ENCODE results near the gene RNF151. TPM values are rescaled to one million over a fixed set of nuclear protein-coding genes. Genes with fewer than 3 reads are reported as not detected.
A peak's percentile ranks its signal among the peaks of the same experiment; 100 is the strongest.

RNF151 gene
- total and polyA plus RNA-seq, 2 of the 13 experiments (the other 11 are each of a cell fraction or from before 2014, with no cell fraction given): not detected

DNA sequence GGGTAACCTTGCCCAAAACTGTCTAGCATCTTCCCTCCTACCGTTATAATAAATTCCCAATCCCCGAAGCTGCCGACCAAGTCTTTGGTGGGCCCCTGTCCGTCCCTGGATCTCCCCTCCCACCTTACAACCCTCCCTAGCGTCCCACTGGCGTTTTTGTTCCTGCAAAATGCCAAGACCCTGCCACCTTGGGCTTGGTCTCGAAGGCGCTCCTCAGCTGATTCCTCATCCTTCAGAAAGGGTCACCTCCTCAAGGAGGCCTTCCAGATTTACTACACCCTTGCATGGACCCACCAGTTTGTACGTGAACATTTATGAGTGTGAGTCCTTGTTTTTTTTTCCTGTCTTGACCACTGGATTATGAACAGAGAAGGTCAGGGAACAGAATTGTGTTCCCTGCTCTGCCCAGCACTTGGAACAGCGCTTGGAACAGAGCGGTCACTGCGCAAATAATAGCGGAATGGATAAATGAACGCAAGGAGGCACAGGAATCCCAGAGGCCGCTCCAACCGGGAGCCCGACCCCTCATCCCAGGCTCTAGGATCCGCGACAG, 16.4 kb downstream of the RNF151 start (continued):
- TF ChIP-seq ZNF3 (CRISPR knock-in tag; IDR thresholded peaks at IDR 0.05) (peak; percentile 71), XBP1 (CRISPR knock-in tag; IDR thresholded peaks at IDR 0.05) (no peak), ZNF766 (CRISPR knock-in tag; IDR thresholded peaks at IDR 0.05; ENCODE audit: borderline replicate concordance) (no peak), ZNF33A (CRISPR knock-in tag; IDR thresholded peaks at IDR 0.05; ENCODE audit: borderline replicate concordance) (0 out of 2 replicates have a peak, but pooled peaks have one; percentile 54), SAFB2 (CRISPR knock-in tag; IDR thresholded peaks at IDR 0.05; ENCODE audit: borderline replicate concordance, low read depth) (no peak), ZBTB1 (CRISPR knock-in tag; IDR thresholded peaks at IDR 0.05; ENCODE audit: borderline replicate concordance) (no peak), SIX1 (CRISPR knock-in tag; IDR thresholded peaks at IDR 0.05; ENCODE audit: borderline replicate concordance) (no peak), MYNN (CRISPR knock-in tag; IDR thresholded peaks at IDR 0.05; ENCODE audit: low read depth) (no peak), POLR2A (IDR thresholded peaks at IDR 0.05; ENCODE audit: insufficient read depth in 1 of 2, low read depth in 2 of 2, low read length in 2 of 2) (no peak), RFXAP (CRISPR knock-in tag; IDR thresholded peaks at IDR 0.05; ENCODE audit: borderline replicate concordance) (no peak), MBNL3 (CRISPR knock-in tag; conservative IDR thresholded peaks at IDR 0.05) (no peak), ELF3 (CRISPR knock-in tag; IDR thresholded peaks at IDR 0.05) (no peak), SMC3 (IDR thresholded peaks at IDR 0.05; ENCODE audit: low read length) (0 out of 2 replicates have a peak, but pooled peaks have one; percentile 10), HOXA9 (CRISPR knock-in tag; IDR thresholded peaks at IDR 0.05; ENCODE audit: borderline replicate concordance) (no peak), SRY (CRISPR knock-in tag; IDR thresholded peaks at IDR 0.05) (peak; percentile 29; the same call in 1 of the 2 replicates), ZNF547 (CRISPR knock-in tag; IDR thresholded peaks at IDR 0.05) (no peak), ZNF556 (CRISPR knock-in tag; IDR thresholded peaks at IDR 0.05; ENCODE audit: borderline replicate concordance) (peak; percentile 23; the same call in 1 of the 2 replicates), NFE2L2 (IDR thresholded peaks at IDR 0.05; ENCODE audit: low read length) (no peak), DNMT1 (CRISPR knock-in tag; IDR thresholded peaks at IDR 0.05) (no peak), MEIS2 (CRISPR knock-in tag; IDR thresholded peaks at IDR 0.05) (no peak), HMG20A (CRISPR knock-in tag; IDR thresholded peaks at IDR 0.05; ENCODE audit: borderline replicate concordance) (no peak)
- TF ChIP-seq, protein P1, sequence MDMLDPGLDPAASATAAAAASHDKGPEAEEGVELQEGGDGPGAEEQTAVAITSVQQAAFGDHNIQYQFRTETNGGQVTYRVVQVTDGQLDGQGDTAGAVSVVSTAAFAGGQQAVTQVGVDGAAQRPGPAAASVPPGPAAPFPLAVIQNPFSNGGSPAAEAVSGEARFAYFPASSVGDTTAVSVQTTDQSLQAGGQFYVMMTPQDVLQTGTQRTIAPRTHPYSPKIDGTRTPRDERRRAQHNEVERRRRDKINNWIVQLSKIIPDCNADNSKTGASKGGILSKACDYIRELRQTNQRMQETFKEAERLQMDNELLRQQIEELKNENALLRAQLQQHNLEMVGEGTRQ (IDR thresholded peaks at IDR 0.05; ENCODE audit: low read depth, low read length): no peak
- TF ChIP-seq, protein P1 (CRISPR knock-in tag; IDR thresholded peaks at IDR 0.05; ENCODE audit: borderline replicate concordance): no peak
- TF ChIP-seq, protein P2, sequence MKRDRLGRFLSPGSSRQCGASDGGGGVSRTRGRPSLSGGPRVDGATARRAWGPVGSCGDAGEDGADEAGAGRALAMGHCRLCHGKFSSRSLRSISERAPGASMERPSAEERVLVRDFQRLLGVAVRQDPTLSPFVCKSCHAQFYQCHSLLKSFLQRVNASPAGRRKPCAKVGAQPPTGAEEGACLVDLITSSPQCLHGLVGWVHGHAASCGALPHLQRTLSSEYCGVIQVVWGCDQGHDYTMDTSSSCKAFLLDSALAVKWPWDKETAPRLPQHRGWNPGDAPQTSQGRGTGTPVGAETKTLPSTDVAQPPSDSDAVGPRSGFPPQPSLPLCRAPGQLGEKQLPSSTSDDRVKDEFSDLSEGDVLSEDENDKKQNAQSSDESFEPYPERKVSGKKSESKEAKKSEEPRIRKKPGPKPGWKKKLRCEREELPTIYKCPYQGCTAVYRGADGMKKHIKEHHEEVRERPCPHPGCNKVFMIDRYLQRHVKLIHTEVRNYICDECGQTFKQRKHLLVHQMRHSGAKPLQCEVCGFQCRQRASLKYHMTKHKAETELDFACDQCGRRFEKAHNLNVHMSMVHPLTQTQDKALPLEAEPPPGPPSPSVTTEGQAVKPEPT (CRISPR knock-in tag; IDR thresholded peaks at IDR 0.05; ENCODE audit: low read depth): 0 out of 2 replicates have a peak, but pooled peaks have one; percentile 29
- TF ChIP-seq, protein P3, sequence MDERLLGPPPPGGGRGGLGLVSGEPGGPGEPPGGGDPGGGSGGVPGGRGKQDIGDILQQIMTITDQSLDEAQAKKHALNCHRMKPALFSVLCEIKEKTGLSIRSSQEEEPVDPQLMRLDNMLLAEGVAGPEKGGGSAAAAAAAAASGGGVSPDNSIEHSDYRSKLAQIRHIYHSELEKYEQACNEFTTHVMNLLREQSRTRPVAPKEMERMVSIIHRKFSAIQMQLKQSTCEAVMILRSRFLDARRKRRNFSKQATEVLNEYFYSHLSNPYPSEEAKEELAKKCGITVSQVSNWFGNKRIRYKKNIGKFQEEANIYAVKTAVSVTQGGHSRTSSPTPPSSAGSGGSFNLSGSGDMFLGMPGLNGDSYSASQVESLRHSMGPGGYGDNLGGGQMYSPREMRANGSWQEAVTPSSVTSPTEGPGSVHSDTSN (CRISPR knock-in tag; IDR thresholded peaks at IDR 0.05): no peak
- TF ChIP-seq, protein P4, sequence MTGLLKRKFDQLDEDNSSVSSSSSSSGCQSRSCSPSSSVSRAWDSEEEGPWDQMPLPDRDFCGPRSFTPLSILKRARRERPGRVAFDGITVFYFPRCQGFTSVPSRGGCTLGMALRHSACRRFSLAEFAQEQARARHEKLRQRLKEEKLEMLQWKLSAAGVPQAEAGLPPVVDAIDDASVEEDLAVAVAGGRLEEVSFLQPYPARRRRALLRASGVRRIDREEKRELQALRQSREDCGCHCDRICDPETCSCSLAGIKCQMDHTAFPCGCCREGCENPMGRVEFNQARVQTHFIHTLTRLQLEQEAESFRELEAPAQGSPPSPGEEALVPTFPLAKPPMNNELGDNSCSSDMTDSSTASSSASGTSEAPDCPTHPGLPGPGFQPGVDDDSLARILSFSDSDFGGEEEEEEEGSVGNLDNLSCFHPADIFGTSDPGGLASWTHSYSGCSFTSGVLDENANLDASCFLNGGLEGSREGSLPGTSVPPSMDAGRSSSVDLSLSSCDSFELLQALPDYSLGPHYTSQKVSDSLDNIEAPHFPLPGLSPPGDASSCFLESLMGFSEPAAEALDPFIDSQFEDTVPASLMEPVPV (CRISPR knock-in tag; IDR thresholded peaks at IDR 0.05): peak; percentile 51; the same call in 1 of the 2 replicates

Data from HepG2 (cell line).